Fibroblast of the conjunctiva (primary cell): ENCODE measurements around the gene SNX21.
A peak's percentile ranks its signal among the peaks of the same experiment; 100 is the strongest.
"Not testable (repeated sequence)": the region's sequence is repeated elsewhere in the genome, so short reads cannot be mapped to it uniquely, and the experiment has no call there.

Experiments
- DNase-seq: peaks from one replicate; pipeline ENCODE4 v3.0.0-alpha.2; 2010; ENCODE audit warnings: low read depth

Gene SNX21

GRCh38 chr20:45822857-45823256 lies 10.7 kb upstream of the SNX21 start:
- no peak for DNase-seq

GRCh38 chr20:45823949-45824835 lies 9.4 kb upstream of the SNX21 start:
- DNase-seq: peak; percentile 35

GRCh38 chr20:45826381-45827019 lies 7.1 kb upstream of the SNX21 start:
- no peak for DNase-seq

- no peak for DNase-seq
These were observed 6.5 kb upstream of the SNX21 start, which contains the start of gene TNNC2 for GRCh38 chr20:45827030-45827652. TSS of gene TNNC2 (minus strand) at chr20:45827312. CDS start at chr20:45827248, 64 bp downstream.

- DNase-seq: no peak
These were observed 5.9 kb upstream of the SNX21 start for GRCh38 chr20:45827712-45828111.

- DNase-seq: no peak
These were observed 5.0 kb upstream of the SNX21 start for GRCh38 chr20:45828589-45828988.

- DNase-seq: not testable (repeated sequence)
These were observed 3.9 kb upstream of the SNX21 start for GRCh38 chr20:45829673-45830106.

GRCh38 chr20:45832619-45833018 lies 980 bp upstream of the SNX21 start:
- no peak for DNase-seq

- DNase-seq: peak; percentile 59
These were observed 541 bp downstream of the SNX21 start for GRCh38 chr20:45833883-45834796.

- no peak for DNase-seq
These were observed 1.2 kb downstream of the SNX21 start for GRCh38 chr20:45834797-45835161.

GRCh38 chr20:45835329-45835765 lies 1.7 kb downstream of the SNX21 start:
- no peak for DNase-seq

GRCh38 chr20:45835825-45836224 lies 2.2 kb downstream of the SNX21 start:
- peak; percentile 84 for DNase-seq

GRCh38 chr20:45836841-45837240 lies 3.2 kb downstream of the SNX21 start:
- no peak for DNase-seq

GRCh38 chr20:45840700-45841198 lies 7.2 kb downstream of the SNX21 start:
- no peak for DNase-seq

- no peak for DNase-seq
These were observed 8.0 kb downstream of the SNX21 start for GRCh38 chr20:45841407-45842129.

- DNase-seq: no peak
These were observed 8.7 kb downstream of the SNX21 start for GRCh38 chr20:45842169-45842812.

- DNase-seq: no peak
These were observed 9.9 kb downstream of the SNX21 start for GRCh38 chr20:45843506-45843905.

GRCh38 chr20:45845452-45845851 lies 11.9 kb downstream of the SNX21 start:
- no peak for DNase-seq

- DNase-seq: no peak
These were observed 14.8 kb downstream of the SNX21 start for GRCh38 chr20:45848421-45848820.

GRCh38 chr20:45848969-45849582 lies 15.5 kb downstream of the SNX21 start:
- no peak for DNase-seq
